ENCODE results near the gene RAB1B.
"Not testable (repeated sequence)": the region's sequence is repeated elsewhere in the genome, so short reads cannot be mapped to it uniquely, and the experiment has no call there.

Gene RAB1B

GRCh38 chr11:66251809-66252208 is 16.6 kb upstream of the RAB1B start:
- no peak for TF ChIP-seq CTCF (IDR thresholded peaks at IDR 0.05; ENCODE audit: low read depth, low read length, poor library complexity, severe bottlenecking)
- no peak for TF ChIP-seq EZH2phosphoT487 (IDR thresholded peaks at IDR 0.05; ENCODE audit: borderline replicate concordance, low read length)
- Histone ChIP-seq H3K79me2 (ENCODE audit: control insufficient read depth, low read length) (no peaks in the 10 kb centered on the region), H3K27me3 (ENCODE audit: control insufficient read depth, low read length) (no peaks in the 10 kb centered on the region), H3K9me2 (replicated peaks; ENCODE audit: control insufficient read depth, low read length) (no peaks in the 10 kb centered on the region), H3K4me3 (ENCODE audit: low read length) (no peak overlapping the region), H3K4me2 (ENCODE audit: low read length) (no peak overlapping the region), H3K4me1 (ENCODE audit: control insufficient read depth, low read length) (peaks cover 10% of the 10 kb centered on the region), H4K20me1 (ENCODE audit: control insufficient read depth, insufficient read depth, low read depth, low read length) (no peaks in the 10 kb centered on the region), H3K9me3 (ENCODE audit: control insufficient read depth, insufficient read depth, low read length) (no peaks in the 10 kb centered on the region), H3K36me3 (ENCODE audit: control insufficient read depth, low read length) (no peaks in the 10 kb centered on the region), H3K27ac (ENCODE audit: low read depth, low read length) (no peak overlapping the region), H3F3A (ENCODE audit: control insufficient read depth, insufficient read depth) (peaks cover 4% of the 10 kb centered on the region; the same call in 1 of the 2 replicates)

- not testable (repeated sequence) for H3K79me2 ChIP-seq (ENCODE audit: control insufficient read depth, low read length); H3K9me3 ChIP-seq (ENCODE audit: control insufficient read depth, insufficient read depth, low read length); H3K9me2 ChIP-seq (replicated peaks; ENCODE audit: control insufficient read depth, low read length); H3K4me3 ChIP-seq (ENCODE audit: low read length); H3K27me3 ChIP-seq (ENCODE audit: control insufficient read depth, low read length); H3K36me3 ChIP-seq (ENCODE audit: control insufficient read depth, low read length); H3K27ac ChIP-seq (ENCODE audit: low read depth, low read length); H3F3A ChIP-seq (ENCODE audit: control insufficient read depth, insufficient read depth); H3K4me2 ChIP-seq (ENCODE audit: low read length); H4K20me1 ChIP-seq (ENCODE audit: control insufficient read depth, insufficient read depth, low read depth, low read length)
- H3K4me1 ChIP-seq (ENCODE audit: control insufficient read depth, low read length) = peaks cover 12% of the 10 kb centered on the region
Observed at GRCh38 chr11:66253081-66253480, 15.4 kb upstream of the RAB1B start.

GRCh38 chr11:66258473-66258893 is 10.0 kb upstream of the RAB1B start:
- Histone ChIP-seq H3K9me2 (replicated peaks; ENCODE audit: control insufficient read depth, low read length) (no peaks in the 10 kb centered on the region), H3K4me3 (ENCODE audit: low read length) (peak overlapping the region; percentile 97), H4K20me1 (ENCODE audit: control insufficient read depth, insufficient read depth, low read depth, low read length) (no peaks in the 10 kb centered on the region), H3K9me3 (ENCODE audit: control insufficient read depth, insufficient read depth, low read length) (no peaks in the 10 kb centered on the region), H3K4me1 (ENCODE audit: control insufficient read depth, low read length) (peaks cover 24% of the 10 kb centered on the region), H3F3A (ENCODE audit: control insufficient read depth, insufficient read depth) (peaks cover 7% of the 10 kb centered on the region; the same call in 1 of the 2 replicates), H3K27me3 (ENCODE audit: control insufficient read depth, low read length) (no peaks in the 10 kb centered on the region), H3K27ac (ENCODE audit: low read depth, low read length) (no peak overlapping the region), H3K36me3 (ENCODE audit: control insufficient read depth, low read length) (peaks cover 41% of the 10 kb centered on the region), H3K79me2 (ENCODE audit: control insufficient read depth, low read length) (peaks cover 26% of the 10 kb centered on the region), H3K4me2 (ENCODE audit: low read length) (peak overlapping the region; percentile 75)
- TF ChIP-seq CTCF (IDR thresholded peaks at IDR 0.05; ENCODE audit: low read depth, low read length, poor library complexity, severe bottlenecking) (peak; percentile 22), EZH2phosphoT487 (IDR thresholded peaks at IDR 0.05; ENCODE audit: borderline replicate concordance, low read length) (no peak)

- Histone ChIP-seq H3K4me3 (ENCODE audit: low read length) (peak overlapping the region; percentile 97), H3K27ac (ENCODE audit: low read depth, low read length) (no peak overlapping the region), H3K79me2 (ENCODE audit: control insufficient read depth, low read length) (peaks cover 26% of the 10 kb centered on the region), H3K4me1 (ENCODE audit: control insufficient read depth, low read length) (peaks cover 24% of the 10 kb centered on the region), H3K9me3 (ENCODE audit: control insufficient read depth, insufficient read depth, low read length) (no peaks in the 10 kb centered on the region), H3K9me2 (replicated peaks; ENCODE audit: control insufficient read depth, low read length) (no peaks in the 10 kb centered on the region), H3K27me3 (ENCODE audit: control insufficient read depth, low read length) (no peaks in the 10 kb centered on the region), H3F3A (ENCODE audit: control insufficient read depth, insufficient read depth) (peaks cover 7% of the 10 kb centered on the region; the same call in 1 of the 2 replicates), H3K36me3 (ENCODE audit: control insufficient read depth, low read length) (peaks cover 48% of the 10 kb centered on the region), H3K4me2 (ENCODE audit: low read length) (peak overlapping the region; percentile 75), H4K20me1 (ENCODE audit: control insufficient read depth, insufficient read depth, low read depth, low read length) (no peaks in the 10 kb centered on the region)
- TF ChIP-seq EZH2phosphoT487 (IDR thresholded peaks at IDR 0.05; ENCODE audit: borderline replicate concordance, low read length) = no peak
- TF ChIP-seq CTCF (IDR thresholded peaks at IDR 0.05; ENCODE audit: low read depth, low read length, poor library complexity, severe bottlenecking) = no peak
Observed at GRCh38 chr11:66259225-66259624, 9.2 kb upstream of the RAB1B start.

All from DOHH2 (cell line).